CD4-positive, alpha-beta T cell treated with Interferon alpha-2 for 1 hour (primary cell): ENCODE measurements around the gene OR8B8.
"Not testable (repeated sequence)": the region's sequence is repeated elsewhere in the genome, so short reads cannot be mapped to it uniquely, and the experiment has no call there.

ENCODE experiments used
- DNase-seq, 2 donors: peaks; one replicate each; pipeline ENCODE4 v3.0.0-alpha.2; 2020 to 2022

Gene OR8B8, protein sequence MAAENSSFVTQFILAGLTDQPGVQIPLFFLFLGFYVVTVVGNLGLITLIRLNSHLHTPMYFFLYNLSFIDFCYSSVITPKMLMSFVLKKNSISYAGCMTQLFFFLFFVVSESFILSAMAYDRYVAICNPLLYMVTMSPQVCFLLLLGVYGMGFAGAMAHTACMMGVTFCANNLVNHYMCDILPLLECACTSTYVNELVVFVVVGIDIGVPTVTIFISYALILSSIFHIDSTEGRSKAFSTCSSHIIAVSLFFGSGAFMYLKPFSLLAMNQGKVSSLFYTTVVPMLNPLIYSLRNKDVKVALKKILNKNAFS

DNA sequence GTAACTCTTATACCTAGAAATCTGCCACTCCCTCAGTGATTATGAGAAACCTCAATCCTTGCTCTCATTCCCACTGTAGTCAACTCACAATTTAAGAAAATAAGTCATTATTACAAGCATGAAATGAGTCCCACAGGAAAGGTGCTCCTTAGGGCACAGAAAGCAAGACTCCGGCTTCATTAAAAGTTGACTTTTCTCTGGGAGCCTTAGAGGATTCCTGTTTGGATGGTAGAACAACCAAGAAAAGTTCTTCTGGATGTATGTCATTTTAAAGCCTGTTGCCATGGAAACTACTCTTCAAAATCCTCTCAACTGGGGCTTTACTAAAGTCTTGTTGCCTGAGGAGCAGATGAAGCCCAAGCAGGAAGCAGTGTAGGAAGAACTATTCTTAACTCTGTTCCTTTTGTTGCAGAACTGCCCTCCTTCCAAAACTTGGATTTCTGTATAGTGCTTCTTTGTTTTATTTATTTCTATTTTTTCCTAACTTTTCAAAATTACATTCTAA, at the start of gene OR8B8:
TSS of gene OR8B8 (minus strand) at position 51 of the 505 bp plus-strand sequence. CDS start 4,611 bp downstream, outside the sequence.
- no peak for DNase-seq

DNA sequence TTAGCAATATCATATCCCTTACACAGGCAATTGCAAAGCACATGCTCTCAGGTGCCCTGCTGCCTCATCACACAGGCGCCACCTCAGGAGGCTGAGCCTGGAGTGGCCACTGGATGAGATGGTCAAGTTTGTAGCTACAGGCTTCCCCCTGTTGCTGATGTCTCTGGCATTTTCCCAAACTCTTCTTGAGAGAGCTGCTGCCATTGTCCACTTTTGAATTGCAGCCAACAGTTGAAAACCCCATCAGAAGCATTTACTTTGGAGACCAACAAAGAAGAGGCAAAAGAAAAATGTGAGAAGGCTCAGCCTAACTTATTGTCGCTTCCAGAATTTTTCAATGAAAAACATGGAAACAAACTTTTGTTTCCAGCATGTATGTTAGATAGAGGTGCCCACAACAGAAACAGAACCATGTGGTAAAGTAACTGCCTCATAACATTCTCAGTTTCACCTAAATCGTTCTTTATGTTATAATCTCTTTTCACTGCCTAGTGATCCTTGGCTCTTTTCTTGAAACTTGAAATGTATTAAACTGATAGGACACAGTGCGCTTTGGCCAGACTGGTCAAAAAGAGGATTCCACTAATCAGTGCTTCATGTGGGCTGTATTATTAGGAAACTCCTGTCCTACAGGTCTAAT, 47.6 kb upstream of the OR8B8 start:
- no peak for DNase-seq

DNA sequence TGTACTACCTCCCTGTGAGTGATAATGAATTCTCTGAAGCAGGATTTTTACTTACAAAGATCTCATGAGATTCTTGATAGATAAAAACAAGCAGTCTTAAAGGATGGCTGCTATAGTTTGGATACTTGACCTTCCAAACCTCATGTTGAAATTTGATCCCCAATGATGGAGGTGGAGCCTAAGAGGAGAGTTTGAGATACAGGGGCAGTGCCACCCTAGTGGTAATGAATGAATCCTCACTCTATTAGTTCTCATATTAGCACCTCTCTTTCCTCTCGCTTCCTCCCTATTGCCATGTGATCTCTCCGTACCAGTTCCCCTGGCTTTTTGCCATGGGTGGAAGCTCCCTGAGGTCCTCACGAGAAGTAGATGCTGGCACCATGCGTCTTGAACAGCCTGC, 37.9 kb upstream of the OR8B8 start:
- no peak for DNase-seq

DNA sequence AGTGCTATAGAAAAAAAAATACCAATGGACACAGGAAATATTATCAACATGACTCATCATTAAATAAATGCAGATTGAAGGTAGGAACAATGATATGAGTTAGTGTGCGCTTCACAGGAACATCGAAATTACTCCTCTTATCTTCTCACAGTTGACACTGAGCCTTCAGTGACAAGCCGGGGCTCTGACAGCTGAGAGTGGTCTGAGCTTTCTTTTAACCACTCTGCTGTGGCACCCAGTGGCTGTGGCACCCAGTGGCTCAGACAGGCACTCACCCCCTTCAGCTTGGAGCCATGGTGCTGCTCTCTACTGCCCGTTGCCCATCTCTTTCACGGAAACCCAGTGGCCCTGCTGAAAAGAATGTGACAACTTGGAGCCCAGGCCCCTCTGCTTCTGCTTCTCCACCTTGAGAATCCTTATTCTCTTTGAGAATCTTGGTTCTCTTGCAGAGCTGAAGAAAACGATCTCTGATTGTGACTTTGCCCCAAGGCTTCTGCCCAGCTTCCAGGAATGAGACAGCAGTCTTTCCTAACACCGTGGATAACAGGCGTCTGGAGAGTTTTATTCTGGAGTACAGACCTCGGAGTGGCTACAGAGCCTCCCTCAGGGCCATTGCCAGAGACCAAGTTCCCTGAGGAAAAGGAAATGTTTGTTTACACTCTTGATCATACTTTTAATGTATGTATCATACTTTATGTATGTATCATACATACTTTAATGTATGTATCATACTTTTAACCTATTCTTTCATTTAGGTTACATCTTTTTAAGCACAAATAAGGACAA, 37.1 kb upstream of the OR8B8 start:
- DNase-seq: no peak

DNA sequence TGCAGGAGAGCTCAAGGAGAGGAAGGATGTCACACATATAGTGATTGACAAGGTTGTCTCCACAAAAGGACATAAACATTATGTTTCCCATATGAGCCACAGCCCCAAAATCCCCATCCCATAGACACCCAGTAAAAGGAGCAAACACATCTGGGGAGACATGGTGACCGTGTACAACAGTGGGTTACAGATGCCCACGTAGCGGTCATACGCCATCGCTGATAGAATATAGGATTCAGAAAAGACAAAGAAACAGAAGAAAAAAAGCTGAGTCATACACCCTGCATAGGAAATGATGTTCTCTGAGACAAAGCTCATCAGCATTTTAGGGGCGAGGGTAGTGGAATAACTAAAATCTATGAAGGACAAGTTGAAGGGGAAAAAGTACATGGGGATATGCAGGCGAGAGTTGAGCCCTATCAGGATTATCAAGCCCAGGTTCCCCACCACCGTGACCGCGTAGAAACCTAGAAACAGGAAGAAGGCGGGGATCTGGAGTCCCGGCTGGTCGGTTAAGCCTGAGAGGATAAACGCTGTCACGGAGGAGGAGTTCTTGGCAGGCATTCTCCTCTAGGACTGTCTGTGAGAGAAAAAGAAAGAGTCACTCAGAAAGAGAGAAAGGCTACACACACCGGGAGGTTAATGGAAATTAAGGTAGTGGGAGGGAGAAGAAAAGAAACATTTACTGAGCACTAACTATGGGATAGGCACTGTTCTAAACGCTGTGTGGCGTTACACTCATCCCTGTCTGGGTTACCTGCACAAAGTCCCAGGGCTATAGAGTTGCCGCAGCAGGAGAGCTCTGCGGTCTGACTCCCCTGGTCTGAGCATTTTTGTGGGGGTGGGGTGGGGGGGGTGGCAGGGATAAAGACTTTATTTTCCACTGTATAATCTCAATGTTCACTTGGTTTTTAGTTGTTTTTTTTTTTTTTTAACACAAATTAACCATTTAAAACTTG, 36.1 kb upstream of the OR8B8 start:
- DNase-seq: no peak

DNA sequence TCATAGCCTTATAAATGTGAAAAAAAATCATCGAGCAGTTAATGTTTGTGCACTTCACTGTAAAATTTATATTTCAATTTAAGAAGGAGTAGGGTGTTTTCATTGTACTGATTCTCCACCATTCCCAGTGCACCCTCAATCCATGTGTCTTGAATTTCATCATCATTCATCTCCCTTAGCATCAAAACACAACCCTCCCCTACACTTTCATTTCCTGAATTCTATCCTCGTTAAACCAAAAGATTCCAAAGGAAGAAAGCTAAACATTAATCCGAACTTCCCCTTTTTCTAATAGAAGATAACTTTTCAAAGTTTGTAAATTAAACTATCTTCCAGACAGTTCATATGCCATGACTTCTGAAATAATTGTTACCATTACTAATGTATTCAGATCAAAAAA, 34.1 kb upstream of the OR8B8 start:
- no peak for DNase-seq

DNA sequence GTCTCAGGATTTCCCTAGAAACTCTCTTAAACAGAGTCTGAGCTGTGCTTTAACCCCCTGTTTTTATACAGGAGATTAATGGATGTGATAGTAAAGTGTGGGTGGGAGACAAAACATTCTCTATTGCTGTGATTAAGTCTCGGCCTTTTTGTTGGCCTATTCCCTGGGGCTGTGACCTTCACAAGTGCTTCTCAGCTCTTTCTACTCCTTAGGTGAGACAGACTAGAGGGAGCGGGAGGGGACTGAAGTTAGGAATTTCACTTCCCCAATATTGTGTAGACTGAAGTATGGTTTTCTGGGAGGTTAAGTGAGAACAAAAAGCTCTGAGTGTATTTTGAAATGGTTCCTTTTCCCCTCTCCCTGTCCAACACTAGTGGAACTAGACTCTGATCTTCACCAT, 29.8 kb upstream of the OR8B8 start:
- DNase-seq: no peak

DNA sequence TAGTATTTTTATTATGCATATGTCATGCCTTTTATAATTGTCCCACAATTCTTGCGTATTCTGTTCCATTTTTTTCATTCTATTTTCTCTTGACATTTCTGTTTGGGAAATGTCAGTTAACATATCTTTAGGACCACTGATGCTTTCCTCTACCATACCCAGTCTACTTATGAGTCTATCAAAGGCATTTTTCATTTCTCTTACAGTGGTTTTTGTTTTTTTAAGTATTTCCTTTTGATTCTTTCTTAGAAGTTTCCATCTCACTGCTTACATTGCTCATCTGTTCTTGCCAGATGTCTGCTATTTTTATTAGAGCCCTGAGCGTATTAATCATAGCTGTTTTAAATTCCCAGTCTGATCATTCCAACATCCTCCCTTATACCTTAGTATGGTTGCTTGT, 29.3 kb upstream of the OR8B8 start:
- DNase-seq: no peak

DNA sequence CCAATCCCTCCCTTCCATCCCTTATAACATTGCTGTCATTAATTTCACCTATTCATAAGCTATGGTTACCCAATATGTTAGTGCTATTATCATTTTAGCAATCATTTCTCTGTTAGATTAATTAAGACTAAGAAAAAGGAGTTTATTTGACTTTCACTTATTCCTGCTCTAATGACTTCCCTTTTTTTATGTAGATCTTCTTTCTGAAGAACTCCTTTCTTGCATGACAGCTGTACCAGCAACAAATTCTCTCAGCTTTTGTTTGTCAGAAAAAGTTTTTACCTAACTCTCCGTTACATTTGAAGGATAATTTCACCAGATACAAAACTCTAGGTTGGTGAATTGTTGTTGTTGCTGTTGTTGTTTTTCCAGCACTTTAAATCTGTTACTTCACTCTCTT, 28.6 kb upstream of the OR8B8 start:
- DNase-seq: no peak

DNA sequence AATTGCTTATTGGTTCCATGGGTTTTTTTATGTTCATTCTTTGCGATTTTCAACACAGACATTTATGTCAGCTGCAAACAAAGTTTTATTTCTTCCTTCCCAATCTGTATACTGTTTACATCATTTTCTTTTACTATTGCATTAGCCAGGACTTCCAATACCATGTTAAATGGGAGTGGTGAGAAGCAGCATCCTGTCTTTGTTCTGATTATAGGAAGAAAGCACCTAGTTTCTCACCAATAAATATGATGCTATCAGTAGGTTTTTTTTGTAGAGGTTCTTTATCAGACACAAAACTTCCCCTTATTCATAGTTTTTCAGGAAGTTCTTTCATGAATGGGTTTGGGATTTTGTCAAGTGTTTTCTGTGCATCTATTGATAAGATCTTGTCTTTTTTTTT, 28.0 kb upstream of the OR8B8 start:
- no peak for DNase-seq

DNA sequence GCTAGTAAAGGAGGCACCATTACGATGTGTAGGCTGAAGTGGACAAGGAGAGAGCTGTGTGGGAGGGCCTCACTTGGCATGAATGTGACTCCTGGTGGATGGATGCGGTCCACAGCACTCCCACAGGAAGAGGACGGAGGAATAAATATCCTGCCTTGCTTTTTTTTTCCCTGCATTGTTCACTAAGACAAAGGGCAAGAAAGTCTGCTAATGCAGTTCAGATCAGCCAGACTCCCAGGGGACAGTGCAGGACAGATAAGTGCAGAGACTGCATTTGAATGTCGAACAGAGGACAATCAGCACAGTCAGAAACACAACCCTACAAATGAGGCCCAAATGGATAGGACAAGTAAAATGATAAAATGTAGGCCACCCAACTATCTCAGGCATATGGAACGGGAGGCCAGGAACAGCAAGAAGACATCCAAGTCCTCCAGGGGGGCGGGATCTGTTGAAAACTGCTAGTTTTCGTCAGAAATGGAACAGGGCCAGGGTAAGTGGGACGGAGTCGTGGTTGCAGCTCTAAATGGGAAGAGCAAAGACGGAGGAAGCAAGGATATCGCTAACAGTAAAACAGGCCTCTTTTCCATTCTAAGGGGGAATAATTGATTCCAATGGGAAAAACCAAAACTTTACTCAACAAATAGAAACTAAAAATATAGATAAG, 25.2 kb upstream of the OR8B8 start:
- DNase-seq: no peak

DNA sequence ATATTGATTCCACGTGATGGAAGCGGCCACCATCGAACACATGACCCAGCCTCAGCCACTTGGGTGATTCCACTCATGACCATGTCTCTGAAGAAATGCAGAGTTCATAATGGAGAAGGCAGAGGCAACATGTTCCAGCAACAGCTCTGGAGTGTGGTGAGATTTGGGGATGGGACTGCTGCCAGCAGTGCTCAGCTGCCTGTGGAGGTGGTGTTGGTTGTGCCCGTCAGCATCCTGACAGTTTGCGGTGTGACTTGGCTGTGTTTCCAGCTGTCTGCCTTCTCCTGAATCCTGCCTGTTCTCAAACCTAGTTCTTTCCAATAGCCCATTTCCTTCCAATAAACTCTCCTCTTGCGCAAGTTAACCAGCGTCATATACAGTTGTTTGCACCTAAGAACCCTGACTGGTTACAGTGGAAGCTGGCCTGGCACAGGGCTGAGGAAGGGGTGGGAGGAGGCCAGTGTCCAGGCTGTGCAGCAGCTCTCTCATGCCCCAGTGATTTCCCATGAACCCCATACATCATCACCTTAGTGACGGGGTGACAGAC, 22.0 kb upstream of the OR8B8 start:
- DNase-seq: no peak

DNA sequence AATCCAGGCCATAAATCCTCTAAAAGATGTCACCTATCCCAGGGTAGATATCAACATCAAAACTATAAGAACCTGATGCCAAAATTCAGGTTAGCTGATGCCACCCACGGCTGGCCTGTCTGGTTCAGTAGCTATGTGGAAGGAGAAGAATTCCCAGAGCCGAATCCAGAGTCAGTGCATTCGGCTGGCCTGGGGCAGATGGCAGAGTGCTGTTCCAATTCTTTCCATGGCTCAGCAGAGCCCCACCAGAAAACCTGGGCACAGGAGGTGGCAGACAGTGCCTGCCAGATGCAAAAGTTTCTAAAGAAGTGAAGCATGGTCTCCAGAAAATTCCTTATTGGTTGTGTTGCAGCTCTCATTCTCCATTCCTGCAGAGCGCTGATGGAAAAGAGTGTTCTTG, 19.9 kb upstream of the OR8B8 start:
- DNase-seq: no peak

DNA sequence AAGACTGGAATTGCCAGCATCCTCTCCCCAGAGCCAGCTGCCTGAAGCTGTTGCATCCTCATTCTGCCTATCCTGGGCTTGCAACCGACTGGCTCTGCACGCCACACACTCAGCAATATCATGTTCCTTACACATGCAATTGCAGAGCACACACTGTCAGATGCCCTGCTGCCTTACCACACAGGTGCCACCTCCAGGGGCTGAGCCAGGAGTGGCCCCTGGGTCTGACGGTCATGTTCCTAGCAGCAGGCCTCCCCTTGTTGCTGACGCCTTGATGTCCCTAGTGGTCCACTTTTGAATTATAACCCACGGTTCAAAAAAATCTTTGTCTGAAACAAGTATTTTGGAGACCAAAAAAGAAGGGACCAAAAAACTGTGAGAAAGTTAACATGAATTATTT, 18.5 kb upstream of the OR8B8 start:
- no peak for DNase-seq

DNA sequence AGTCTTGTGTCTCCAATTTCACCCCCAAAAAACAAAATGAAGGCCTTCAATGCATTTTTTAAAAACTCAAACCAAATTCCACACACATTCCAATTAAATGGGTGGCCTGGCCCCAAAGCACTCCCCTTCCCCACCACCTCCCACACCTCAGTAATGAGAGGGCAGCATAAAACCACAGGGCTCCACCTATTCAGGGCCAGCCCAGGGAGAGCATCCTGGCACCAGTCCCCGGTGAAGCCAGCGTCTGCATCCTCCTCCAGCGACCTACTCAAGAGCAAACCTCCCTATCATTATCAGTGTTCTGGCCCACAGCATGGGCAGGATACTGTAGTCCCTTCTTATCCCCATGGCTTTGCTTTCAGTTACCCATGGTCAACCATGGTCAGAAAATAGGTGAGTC, 17.8 kb upstream of the OR8B8 start:
- DNase-seq: no peak

DNA sequence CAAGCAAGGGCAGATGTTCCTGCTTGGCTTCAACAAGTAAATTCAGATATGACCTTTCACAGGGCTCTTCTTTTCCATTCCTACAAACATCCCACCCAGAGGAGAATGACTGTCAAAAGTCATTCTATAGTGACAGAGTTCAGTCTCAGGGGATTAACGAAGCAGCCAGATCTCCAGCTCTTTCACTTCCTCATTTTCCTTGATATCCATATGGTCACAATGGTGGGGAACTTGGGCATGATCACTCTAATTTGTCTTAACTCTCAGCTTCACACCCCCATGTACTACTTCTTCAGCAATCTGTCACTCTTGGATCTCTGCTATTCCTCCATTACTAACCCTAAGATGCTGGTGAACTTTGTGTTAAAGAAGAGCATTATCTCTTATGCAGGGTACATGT, 15.0 kb upstream of the OR8B8 start:
- no peak for DNase-seq

DNA sequence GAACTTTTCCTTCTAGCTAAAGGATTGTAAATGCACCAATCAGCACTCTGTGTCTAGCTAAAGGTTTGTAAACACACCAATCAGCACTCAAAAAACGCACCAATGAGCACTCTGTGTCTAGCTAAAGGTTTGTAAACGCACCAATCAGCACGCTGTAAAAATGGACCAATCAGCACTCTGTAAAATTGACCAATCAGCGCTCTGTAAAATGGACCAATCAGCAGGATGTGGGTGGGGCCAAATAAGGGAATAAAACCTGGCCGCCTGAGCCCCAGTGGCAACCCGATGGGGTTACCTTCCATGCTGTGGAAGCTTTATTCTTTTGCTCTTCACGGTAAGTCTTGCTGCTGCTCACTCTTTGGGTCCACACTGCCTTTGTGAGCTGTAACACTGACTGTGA, 13.9 kb upstream of the OR8B8 start:
- DNase-seq: not testable (repeated sequence)

DNA sequence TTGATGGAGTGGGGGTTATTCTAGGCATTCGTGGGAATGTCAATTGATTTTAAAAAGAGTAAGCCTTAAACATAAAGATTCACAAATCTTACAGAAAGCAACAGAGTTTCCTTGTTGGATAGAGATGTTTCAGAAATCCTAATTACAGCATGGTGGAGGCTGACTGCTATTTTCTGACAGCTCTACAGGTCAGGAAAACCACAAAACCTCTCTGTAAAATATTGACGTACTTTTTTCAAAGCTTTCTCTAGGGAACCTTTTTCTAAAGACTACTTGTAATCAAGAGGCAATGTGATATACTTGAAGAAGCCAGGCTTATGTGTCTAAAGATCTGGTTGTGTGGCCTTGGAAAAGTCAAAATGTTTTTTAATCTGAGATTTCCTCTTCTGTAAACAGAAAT, 9.1 kb upstream of the OR8B8 start:
- no peak for DNase-seq

DNA sequence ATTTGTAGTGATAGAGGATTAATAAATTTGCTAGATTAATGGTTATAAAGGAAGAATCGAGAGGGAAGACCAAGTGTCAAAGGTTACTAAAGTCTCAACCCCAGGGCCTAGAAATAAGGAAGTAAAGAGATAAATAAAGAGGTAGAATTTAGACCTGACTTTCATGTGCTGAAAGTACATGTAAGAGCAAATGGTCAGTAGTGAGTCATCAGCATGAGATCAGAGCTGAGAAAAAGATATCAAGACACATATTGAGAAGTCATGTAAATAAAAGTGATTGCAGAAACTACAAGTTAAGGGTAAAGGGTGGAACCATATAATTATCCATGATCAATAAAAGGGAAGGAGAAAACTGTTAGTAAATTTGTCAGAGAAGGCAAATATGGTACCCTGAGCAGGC, 1.4 kb upstream of the OR8B8 start:
- DNase-seq: no peak

DNA sequence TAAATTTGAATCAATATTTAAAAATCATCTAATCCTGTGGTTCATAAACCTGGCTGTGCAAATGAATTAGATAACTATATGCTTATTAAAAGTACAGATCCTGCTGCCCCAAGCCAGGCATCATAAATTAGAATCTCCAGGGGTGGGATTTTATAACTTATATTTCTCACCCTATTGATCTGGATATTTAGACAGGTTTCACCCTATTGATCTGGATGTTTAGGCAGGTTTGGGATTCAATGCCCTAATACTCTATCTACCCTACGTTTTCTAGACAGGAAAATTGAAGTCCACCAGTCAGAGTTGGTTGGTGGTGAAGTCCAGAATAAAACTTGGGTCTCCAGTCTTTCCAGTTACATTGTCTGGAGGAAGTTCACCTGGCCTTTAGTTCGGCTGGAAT, 2.6 kb downstream of the OR8B8 start:
- no peak for DNase-seq

DNA sequence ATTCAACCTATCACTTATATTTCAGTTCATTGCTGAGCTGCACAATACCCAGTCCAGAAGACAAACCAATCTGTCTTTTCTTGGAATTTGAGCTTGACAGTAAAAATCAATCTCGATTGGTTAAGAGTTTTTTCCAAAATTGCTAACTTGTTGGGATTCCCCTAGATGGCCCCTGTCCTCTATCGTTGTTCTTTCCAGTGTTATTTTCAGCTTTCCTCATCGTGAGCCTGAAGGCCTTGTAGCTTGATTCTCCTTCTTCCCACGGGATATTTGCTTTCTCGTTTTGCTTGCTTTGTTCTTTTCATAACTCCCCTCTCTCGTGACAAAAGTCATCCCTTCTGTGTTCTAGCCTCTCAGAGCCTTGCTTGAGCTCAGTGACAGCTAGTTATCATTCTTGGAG, 3.1 kb downstream of the OR8B8 start:
- DNase-seq: no peak

DNA sequence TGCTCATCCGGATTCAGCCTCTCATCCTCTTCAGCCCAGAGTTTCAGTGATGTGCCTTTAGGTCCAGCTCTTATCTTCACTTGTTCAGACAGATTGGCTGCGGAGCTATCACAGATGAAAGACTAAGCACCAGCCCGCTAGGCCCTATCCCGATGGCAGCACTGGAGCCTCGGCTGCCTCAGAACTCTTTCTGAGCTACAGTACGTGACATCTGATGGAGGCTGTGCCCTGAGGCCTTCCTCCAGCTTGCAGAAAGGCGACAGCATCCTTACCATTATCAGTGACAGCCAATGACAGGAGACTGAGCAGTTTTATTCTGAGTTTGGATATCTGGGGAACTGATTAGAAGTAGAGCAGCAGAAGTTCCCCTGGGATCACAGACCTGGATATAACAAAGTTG, 4.0 kb downstream of the OR8B8 start:
- DNase-seq: no peak
